ENCODE data around the gene CMC4.

Gene CMC4

GRCh38 chrX:155070975-155071693, at the start of gene CMC4, which contains the start of the genes BRCC3 and MTCP1:
Gene CMC4 (minus strand): TSS chrX:155071136. CDS start chrX:155064023, 7,113 bp downstream.
Gene BRCC3 (plus strand): TSS chrX:155071508. CDS start chrX:155071528, 20 bp downstream.
Gene MTCP1 (minus strand): TSS chrX:155071136. CDS start chrX:155066010, 5,126 bp downstream.
- DNase-seq (ENCODE audit: low read depth): peak; percentile 20

DNA sequence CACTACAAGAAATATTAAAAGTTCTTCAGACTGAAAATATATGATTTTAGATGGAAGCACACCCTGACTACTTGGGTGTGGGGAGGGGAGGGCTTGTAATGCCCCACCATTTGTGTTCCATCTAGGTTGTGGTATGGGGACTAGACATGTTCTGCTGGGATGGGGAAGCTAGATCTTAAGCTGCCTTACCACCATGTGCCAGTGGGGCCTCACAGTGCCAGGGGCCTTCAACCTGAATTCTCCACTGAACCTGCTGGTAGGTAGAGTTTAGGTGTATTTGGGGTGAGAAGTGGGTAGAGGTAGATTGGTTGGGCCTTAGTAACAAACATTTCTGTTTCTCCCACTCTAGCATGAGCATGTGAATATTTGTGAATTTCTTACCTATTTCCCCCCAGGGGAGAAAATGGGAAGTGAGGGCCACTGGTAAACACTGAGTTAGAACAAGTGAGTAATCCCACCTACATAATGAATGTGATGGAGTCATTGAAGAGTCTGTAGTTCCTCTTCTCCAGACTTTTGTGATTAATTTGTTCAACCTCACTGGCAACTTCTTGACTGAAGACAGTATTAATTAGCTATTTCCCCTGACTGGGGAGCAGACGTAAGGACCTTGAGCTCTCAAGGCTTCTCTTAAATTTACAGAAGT, 44.4 kb upstream of the CMC4 start:
- DNase-seq (ENCODE audit: low read depth): no peak

- DNase-seq (ENCODE audit: low read depth): no peak
Measured at GRCh38 chrX:155113097-155113496, 42.2 kb upstream of the CMC4 start.

DNA sequence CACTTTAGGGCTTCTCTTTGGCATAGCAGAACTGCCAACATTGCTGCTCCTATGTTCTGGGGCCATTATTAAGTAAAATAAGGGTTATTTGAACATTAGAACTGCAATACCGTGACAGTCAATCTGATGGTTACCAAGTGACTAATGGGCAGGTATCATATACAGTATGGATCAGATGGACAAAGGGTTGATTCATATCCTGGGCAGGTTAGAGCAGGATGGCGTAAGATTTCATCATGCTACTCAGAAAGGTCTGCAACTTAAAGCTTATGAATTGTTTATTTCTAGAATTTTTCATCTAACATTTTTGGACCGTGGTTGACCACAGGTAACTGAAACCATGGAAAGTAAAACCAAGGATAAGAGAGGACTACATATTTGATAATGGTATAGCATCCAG, 41.2 kb upstream of the CMC4 start:
- no peak for DNase-seq (ENCODE audit: low read depth)

DNA sequence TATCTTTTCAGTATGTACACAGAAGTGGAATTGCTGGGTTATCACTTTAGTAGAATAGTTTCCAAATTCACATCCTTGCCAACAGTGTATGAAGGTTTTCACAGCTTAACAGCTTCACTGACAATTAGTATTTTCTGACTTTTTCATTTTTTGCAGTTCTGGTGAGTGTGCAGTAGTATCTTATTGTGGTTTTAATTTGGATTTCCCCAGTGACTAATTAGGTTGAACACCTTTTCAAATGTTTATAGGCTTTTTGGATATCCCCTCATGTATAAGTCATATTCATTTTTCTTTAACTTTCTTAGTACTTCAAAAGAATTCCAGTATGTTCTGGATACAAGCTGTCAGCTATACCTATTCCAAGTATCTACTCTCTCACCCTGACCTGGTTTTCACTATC, 37.5 kb upstream of the CMC4 start:
- no peak for DNase-seq (ENCODE audit: low read depth)

- DNase-seq (ENCODE audit: low read depth): no peak
Measured at GRCh38 chrX:155105919-155106318, 35.0 kb upstream of the CMC4 start.

DNA sequence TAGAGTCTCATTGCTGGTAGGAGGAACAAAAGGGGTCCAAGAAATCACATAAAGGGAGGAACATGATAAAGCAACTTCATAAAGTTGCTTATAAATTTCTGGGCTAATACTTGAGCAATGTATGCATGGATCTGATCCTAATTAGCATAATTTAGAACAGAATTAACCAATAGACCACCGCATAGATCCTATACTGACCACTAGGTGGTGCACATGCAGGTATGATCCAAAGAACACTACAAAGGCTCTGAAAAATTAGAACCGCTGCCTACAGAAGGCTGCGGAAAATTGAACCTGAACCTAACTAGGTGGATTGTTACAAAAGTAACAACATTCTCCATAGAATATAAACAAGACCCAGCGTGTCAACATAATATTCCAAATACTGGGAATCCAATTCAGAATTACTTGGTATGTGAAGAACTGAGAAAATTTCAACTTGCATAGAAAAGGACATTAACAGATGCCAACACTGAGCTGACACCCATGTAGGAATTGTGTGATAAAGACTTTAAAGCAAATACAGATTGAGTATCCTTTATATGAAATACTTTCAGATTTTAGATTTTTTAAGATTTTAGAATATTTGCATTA, 23.6 kb upstream of the CMC4 start:
- no peak for DNase-seq (ENCODE audit: low read depth)

DNA sequence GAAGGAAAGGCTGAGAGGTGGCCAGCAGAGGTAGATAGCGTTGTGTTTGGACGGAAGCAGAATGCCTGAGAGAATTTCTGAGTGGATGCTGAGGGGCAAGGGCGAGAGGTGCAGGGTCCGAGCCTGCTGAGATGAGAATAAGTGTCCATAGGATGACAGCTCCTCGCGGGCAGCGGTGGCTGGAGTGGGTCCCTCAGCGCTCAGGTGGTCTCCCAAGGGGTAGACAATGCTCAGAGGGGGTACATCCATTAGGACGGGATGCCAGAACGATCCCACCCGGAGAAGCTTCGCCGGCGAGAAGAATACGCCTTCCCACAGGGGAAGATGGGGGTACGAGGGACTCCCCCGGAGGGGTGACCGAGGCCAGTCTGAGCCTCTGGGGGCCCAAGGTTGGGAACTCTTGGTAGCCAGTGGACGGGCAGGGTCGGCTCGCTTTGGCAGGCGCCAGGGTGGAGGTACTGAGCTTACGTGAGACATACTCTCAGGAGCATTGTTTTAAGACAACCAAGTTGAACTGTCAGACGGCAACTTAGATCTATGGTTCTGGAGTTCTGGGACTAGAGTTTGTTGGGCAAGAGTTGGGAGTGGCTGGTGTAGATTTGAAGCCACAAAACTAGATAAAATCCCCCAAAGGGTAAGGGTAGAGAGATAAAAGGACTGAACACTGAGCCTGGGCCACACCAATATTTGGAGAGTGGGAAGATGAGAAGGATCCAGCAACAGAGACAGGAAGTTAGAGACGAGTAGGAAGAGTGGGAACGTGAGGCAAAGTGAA, 16.2 kb upstream of the CMC4 start:
- DNase-seq (ENCODE audit: low read depth): no peak

DNA sequence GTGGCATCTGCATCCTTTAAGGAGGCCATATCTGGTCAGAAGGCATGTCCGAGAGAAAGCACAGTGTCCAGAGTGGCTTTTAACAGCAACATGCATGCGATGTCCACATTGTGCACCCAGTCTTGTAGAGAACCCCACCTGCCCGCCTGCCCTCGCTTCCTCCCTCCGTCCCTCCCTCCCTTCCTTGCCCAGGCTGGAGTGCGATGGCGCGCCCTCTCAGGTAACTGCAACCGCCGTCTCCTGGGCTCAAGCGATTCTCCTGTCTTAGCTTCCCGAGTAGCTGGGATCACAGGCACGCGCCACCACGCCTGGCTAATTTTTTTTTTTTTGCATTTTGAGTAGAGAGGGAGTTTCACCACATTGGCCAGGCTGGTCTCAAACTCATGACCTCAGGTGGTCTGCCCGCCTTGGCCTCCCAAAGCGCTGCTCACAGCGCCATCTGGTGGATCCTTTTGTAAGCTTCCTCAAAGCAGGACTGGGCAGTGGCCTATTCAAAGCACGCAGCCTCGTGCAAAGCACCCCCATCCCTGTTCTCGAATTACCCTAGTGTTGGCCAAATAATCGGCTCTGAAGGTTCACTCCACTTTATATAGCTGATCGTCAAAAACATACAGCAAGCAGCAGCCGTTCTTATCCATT, 15.4 kb upstream of the CMC4 start:
- no peak for DNase-seq (ENCODE audit: low read depth)

GRCh38 chrX:155071694-155072280, 851 bp upstream of the CMC4 start:
- DNase-seq (ENCODE audit: low read depth): no peak

GRCh38 chrX:155070663-155070974, 317 bp downstream of the CMC4 start:
- no peak for DNase-seq (ENCODE audit: low read depth)

DNA sequence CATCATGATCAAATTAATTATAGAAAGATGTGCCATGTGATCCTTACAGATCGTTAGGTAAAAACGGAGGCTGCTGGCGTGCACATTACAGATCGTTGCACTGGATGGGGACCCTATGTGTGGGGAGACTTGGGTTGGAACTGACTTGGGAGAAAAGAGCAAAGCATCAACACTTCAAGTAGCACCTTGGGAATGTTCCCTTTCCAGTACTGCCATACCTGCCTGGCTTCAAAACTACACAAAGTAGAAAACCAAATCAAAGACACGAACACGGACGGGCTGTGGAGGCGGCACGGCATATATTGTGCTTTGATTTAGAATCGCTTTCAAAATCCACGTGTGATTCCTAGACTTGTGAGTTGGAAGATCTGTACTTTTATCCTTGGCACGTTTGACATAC, 898 bp downstream of the CMC4 start:
- DNase-seq (ENCODE audit: low read depth): no peak

GRCh38 chrX:155069414-155069813, 1.5 kb downstream of the CMC4 start:
- DNase-seq (ENCODE audit: low read depth): no peak

- DNase-seq (ENCODE audit: low read depth): peak; percentile 29
Measured at GRCh38 chrX:155068165-155068564, 2.8 kb downstream of the CMC4 start.

- no peak for DNase-seq (ENCODE audit: low read depth)
Measured at GRCh38 chrX:155065035-155065734, 5.8 kb downstream of the CMC4 start.

- no peak for DNase-seq (ENCODE audit: low read depth)
Measured at GRCh38 chrX:155061760-155062159, 9.2 kb downstream of the CMC4 start.

DNA sequence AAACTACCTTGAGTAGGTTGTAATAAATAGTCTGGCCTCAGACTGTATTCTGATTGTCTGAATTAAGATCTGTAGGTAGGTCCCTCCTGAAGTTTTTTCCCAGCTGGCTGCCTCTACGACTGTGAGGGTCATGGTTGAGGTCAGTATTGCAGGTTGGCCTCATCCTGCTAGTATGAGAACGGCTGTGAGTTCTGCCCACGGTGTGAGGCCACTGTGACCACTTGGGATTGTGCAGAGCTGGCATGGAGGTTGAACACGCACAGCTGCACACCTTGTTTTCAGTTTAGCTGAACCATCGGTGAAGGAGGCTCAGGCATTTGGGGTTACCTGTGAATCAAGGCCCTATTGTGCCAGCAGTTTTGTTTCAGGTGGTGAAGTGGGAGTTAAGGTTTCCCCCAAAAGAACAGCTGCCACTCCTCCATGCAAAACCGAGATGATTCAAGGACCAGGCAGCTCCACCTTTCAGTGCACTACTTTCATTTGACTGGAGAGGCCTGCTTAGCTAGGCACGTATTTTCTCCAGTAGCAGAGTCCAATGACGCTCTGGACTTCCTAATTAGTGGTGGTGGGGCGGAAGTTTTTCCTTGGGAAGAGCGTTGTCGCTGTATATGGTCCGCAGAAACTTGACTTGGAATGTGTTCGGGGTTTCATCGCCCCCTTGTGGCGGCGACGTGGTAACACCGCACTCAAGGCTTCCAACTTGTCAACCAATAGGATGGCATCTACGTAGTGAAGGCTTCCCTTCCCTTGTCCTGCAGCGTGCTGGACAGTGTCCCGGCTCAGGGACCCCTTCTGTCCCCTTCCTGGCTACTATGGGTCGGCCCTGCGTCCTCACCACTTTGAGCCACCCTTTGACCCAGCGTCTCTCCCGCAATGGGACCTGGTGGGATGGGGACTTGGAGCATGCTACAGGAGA, 13.8 kb downstream of the CMC4 start:
- no peak for DNase-seq (ENCODE audit: low read depth)

DNA sequence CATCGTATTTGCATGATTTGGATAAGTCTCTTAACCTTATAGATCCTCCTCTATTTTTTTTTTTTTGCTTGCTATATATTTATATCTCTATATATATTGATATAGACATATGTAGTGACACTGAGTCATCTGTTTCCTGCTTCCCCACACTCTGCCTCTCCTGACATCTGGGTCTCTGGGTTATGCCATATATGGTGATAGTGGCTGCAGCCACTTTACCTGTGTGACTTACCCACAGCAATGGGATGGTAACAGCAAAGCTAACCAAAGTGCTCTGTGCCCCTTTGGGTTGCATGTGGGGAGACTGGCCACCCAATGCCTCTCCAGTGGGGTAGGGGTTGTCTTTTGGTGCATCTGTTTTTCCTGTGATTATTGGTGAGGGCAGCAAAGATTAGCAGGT, 14.5 kb downstream of the CMC4 start:
- DNase-seq (ENCODE audit: low read depth): no peak

DNA sequence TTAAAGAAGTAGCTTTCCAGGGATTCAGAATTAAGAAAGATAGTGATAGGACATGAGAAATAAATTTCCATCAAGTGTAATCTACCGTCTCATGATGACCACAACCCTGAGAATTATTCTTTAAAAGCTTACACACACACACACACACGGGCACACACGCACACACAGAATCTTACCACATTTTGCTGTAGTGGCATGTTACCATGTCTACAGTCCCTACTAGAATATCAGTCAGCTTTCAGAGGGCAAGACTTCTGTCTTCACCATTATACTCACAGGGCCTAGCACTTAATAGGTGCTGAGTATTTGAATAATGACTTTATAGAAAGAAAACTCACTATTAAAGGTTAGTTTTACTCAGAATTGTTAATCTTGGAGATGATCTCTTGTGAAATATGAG, 15.4 kb downstream of the CMC4 start:
- no peak for DNase-seq (ENCODE audit: low read depth)

- DNase-seq (ENCODE audit: low read depth): no peak
Measured at GRCh38 chrX:155054255-155054654, 16.7 kb downstream of the CMC4 start.

All from HS-27A (cell line).